ENCODE results near the gene TCEA3.

Gene TCEA3

DNA sequence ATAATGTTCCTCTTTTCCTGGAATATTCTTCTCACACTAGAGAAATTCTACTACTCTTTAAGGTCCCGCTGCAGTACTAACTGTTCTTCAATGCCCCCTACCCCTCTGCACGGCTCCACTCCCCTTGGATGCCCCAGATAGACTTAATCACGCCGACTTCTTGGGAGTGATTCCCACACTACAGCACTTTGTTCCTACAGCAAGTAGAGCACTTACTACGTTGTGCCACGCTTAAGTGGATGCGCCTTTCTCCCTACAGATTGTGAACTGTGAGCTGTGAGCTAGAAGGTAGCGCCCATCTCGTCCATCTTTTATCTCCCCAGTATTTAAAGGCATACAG lies 57.1 kb downstream of the TCEA3 start:
- Histone ChIP-seq H4K20me1 (ENCODE audit: control insufficient read depth, insufficient read depth, low read depth, low read length) (no peaks in the 10 kb centered on the region), H3K4me3 (ENCODE audit: low read length) (peak overlapping the region; percentile 85), H3K27ac (ENCODE audit: low read depth, low read length) (peak overlapping the region; percentile 31; the same call in 1 of the 2 replicates), H3K27me3 (ENCODE audit: control insufficient read depth, low read length) (no peaks in the 10 kb centered on the region), H3K9me2 (replicated peaks; ENCODE audit: control insufficient read depth, low read length) (no peaks in the 10 kb centered on the region), H3K36me3 (ENCODE audit: control insufficient read depth, low read length) (peaks cover 33% of the 10 kb centered on the region), H3K4me2 (ENCODE audit: low read length) (peak overlapping the region; percentile 82), H3K4me1 (ENCODE audit: control insufficient read depth, low read length) (peaks cover 32% of the 10 kb centered on the region), H3K79me2 (ENCODE audit: control insufficient read depth, low read length) (peaks cover 26% of the 10 kb centered on the region), H3K9me3 (ENCODE audit: control insufficient read depth, insufficient read depth, low read length) (peaks cover 21% of the 10 kb centered on the region), H3F3A (ENCODE audit: control insufficient read depth, insufficient read depth) (no peaks in the 10 kb centered on the region)
- no peak for TF ChIP-seq EZH2phosphoT487 (IDR thresholded peaks at IDR 0.05; ENCODE audit: borderline replicate concordance, low read length)
- TF ChIP-seq, protein P1, sequence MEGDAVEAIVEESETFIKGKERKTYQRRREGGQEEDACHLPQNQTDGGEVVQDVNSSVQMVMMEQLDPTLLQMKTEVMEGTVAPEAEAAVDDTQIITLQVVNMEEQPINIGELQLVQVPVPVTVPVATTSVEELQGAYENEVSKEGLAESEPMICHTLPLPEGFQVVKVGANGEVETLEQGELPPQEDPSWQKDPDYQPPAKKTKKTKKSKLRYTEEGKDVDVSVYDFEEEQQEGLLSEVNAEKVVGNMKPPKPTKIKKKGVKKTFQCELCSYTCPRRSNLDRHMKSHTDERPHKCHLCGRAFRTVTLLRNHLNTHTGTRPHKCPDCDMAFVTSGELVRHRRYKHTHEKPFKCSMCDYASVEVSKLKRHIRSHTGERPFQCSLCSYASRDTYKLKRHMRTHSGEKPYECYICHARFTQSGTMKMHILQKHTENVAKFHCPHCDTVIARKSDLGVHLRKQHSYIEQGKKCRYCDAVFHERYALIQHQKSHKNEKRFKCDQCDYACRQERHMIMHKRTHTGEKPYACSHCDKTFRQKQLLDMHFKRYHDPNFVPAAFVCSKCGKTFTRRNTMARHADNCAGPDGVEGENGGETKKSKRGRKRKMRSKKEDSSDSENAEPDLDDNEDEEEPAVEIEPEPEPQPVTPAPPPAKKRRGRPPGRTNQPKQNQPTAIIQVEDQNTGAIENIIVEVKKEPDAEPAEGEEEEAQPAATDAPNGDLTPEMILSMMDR (IDR thresholded peaks at IDR 0.05; ENCODE audit: low read depth, low read length, poor library complexity, severe bottlenecking) = no peak

DNA sequence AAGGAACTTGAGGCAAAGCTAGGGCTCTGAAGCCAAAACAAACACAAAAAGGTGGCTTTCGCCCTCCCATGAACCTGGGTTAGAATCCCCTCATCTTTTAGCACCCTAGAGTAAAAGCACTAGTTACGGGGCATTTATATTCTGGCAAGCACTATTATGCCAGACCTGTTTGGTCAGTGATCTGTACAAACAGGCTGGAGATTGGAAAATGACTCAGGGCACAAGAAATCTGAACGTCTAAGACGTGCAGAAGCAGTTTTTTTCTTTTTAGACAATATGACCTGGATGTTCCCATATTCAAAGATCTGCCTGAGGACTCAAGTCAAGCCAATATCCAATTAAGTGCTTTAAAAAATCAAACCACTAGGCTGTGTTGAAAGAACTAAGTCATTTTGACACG lies 58.0 kb downstream of the TCEA3 start:
- Histone ChIP-seq H4K20me1 (ENCODE audit: control insufficient read depth, insufficient read depth, low read depth, low read length) (no peaks in the 10 kb centered on the region), H3K36me3 (ENCODE audit: control insufficient read depth, low read length) (peaks cover 42% of the 10 kb centered on the region), H3F3A (ENCODE audit: control insufficient read depth, insufficient read depth) (no peaks in the 10 kb centered on the region), H3K27me3 (ENCODE audit: control insufficient read depth, low read length) (no peaks in the 10 kb centered on the region), H3K79me2 (ENCODE audit: control insufficient read depth, low read length) (peaks cover 26% of the 10 kb centered on the region), H3K9me3 (ENCODE audit: control insufficient read depth, insufficient read depth, low read length) (peaks cover 30% of the 10 kb centered on the region), H3K4me2 (ENCODE audit: low read length) (peak overlapping the region; percentile 82), H3K4me1 (ENCODE audit: control insufficient read depth, low read length) (peaks cover 32% of the 10 kb centered on the region), H3K4me3 (ENCODE audit: low read length) (peak overlapping the region; percentile 85), H3K27ac (ENCODE audit: low read depth, low read length) (no peak overlapping the region), H3K9me2 (replicated peaks; ENCODE audit: control insufficient read depth, low read length) (no peaks in the 10 kb centered on the region)
- no peak for TF ChIP-seq EZH2phosphoT487 (IDR thresholded peaks at IDR 0.05; ENCODE audit: borderline replicate concordance, low read length)
- TF ChIP-seq, protein P1 (IDR thresholded peaks at IDR 0.05; ENCODE audit: low read depth, low read length, poor library complexity, severe bottlenecking) = no peak

DNA sequence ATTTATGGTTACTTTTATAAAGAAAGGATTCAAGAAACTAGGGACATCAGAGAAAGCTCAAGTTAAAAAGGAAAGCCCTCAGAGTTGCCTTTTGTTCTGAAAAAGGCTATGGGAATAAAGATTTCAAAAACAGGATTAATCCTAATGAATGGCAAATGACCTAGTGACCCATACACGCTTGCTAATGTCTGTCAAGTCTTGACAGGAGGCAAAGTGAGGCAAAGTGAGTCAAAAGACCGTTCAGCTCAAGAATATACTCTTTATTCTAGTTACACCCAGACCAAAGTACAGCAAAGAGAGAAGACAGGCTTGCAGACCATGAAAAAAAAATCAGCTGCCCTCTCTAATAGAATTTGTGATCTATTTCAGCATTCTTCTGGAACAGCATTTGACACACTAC lies 58.4 kb downstream of the TCEA3 start:
- Histone ChIP-seq H3K4me1 (ENCODE audit: control insufficient read depth, low read length) (peaks cover 32% of the 10 kb centered on the region), H3F3A (ENCODE audit: control insufficient read depth, insufficient read depth) (no peaks in the 10 kb centered on the region), H3K79me2 (ENCODE audit: control insufficient read depth, low read length) (peaks cover 26% of the 10 kb centered on the region), H3K4me2 (ENCODE audit: low read length) (peak overlapping the region; percentile 82; the same call in 1 of the 2 replicates), H3K27ac (ENCODE audit: low read depth, low read length) (no peak overlapping the region), H3K9me3 (ENCODE audit: control insufficient read depth, insufficient read depth, low read length) (peaks cover 34% of the 10 kb centered on the region), H3K4me3 (ENCODE audit: low read length) (no peak overlapping the region), H3K27me3 (ENCODE audit: control insufficient read depth, low read length) (no peaks in the 10 kb centered on the region), H4K20me1 (ENCODE audit: control insufficient read depth, insufficient read depth, low read depth, low read length) (no peaks in the 10 kb centered on the region), H3K9me2 (replicated peaks; ENCODE audit: control insufficient read depth, low read length) (no peaks in the 10 kb centered on the region), H3K36me3 (ENCODE audit: control insufficient read depth, low read length) (peaks cover 46% of the 10 kb centered on the region)
- no peak for TF ChIP-seq EZH2phosphoT487 (IDR thresholded peaks at IDR 0.05; ENCODE audit: borderline replicate concordance, low read length)
- TF ChIP-seq, protein P1 (IDR thresholded peaks at IDR 0.05; ENCODE audit: low read depth, low read length, poor library complexity, severe bottlenecking) = no peak

All from DOHH2 (cell line).